Peyer's patch (tissue), 4 donors: ENCODE results near the gene ST6GAL1. TPM values are rescaled to one million over a fixed set of nuclear protein-coding genes. Genes with fewer than 3 reads are reported as not detected.

Experiments used
- DNase-seq, 3 donors: peaks; one replicate each; pipeline ENCODE4 v3.0.0-alpha.2; 2017 to 2019
- H3K27ac ChIP-seq, 4 donors: fragments of 200-600 bp; sonication (generic); one replicate each; pipeline ENCODE4 v1.5.1; 2016 to 2019
- H3K27me3 ChIP-seq, 2 donors: fragments of 200-600 bp; sonication (generic); one replicate each; pipeline ENCODE4 v1.5.1; 2019
- H3K36me3 ChIP-seq, 3 donors: fragments of 200-600 bp; sonication (generic); one replicate each; pipeline ENCODE4 v1.5.1; 2016 to 2019
- H3K4me1 ChIP-seq, 4 donors: fragments of 200-600 bp; sonication (generic); one replicate each; pipeline ENCODE4 v1.5.1; 2016 to 2019
- H3K4me3 ChIP-seq, 4 donors: fragments of 200-600 bp; sonication (generic); 1 replicate in 3 of 4; 2 replicates in 1 of 4; pipeline ENCODE4 v1.5.1; 2016 to 2019; ENCODE audit warnings: mild to moderate bottlenecking in 1 of 4
- H3K9me3 ChIP-seq, 4 donors: fragments of 200-600 bp; sonication (generic); one replicate each; pipeline ENCODE4 v1.5.1; 2016 to 2019; ENCODE audit warnings: mild to moderate bottlenecking in 1 of 4
- CTCF ChIP-seq, 6 experiments: fragments of 450-650 bp in 4 of 6; fragments of 200-600 bp in 2 of 6; sonication (generic) in 1 of 6; IDR thresholded peaks; one replicate each; pipeline ENCODE4 v1.5.1; 2017 to 2019; ENCODE audit warnings: antibody characterized with exemption in 6 of 6, mild to moderate bottlenecking in 3 of 6, moderate library complexity in 1 of 6
- POLR2A ChIP-seq, 2 donors: fragments of 450-650 bp; IDR thresholded peaks; one replicate each; pipeline ENCODE4 v1.5.1; 2017; ENCODE audit warnings: antibody characterized with exemption in 2 of 2, mild to moderate bottlenecking in 2 of 2, moderate library complexity in 2 of 2
- total RNA-seq, 4 donors: library from RNA; depleted of rRNA; stranded (reverse); fragments of >200 nt; gene quantifications; one replicate each; pipeline ENCODE4 v1.1.0, GENCODE V29; 2016

The ST6GAL1 gene
- total RNA-seq, 4 donors from 2014 or later, result 3.7 to 96.6 (median 14.9) TPM

- H3K4me3 ChIP-seq, result peak overlapping the region in 1 of 4 donors; percentile 28
- H3K4me1 ChIP-seq, result peaks cover 0 to 8% (median 2%) of the 10 kb centered on the region in 4 donors
- H3K36me3 ChIP-seq, result no peaks in the 10 kb centered on the region
- H3K27ac ChIP-seq, result peak overlapping the region in 3 of 4 donors; percentile 52 to 85 (median 67)
- no peaks in the 10 kb centered on the region for H3K9me3 ChIP-seq
- no peak for DNase-seq
- H3K27me3 ChIP-seq, result no peaks in the 10 kb centered on the region
- TF ChIP-seq POLR2A (IDR thresholded peaks at IDR 0.05), result no peak
- no peak for TF ChIP-seq CTCF (IDR thresholded peaks at IDR 0.05)
Observed at GRCh38 chr3:187024536-187025226, 94.4 kb downstream of the ST6GAL1 start.

GRCh38 chr3:187025254-187025655 is 94.9 kb downstream of the ST6GAL1 start:
- H3K27ac ChIP-seq, result peak overlapping the region in 3 of 4 donors; percentile 52 to 85 (median 67)
- peak in 2 of 3 donors; percentile 69 to 77 for DNase-seq
- H3K36me3 ChIP-seq, result no peaks in the 10 kb centered on the region
- peak overlapping the region in 3 of 4 donors; percentile 0 to 28 (median 24) for H3K4me3 ChIP-seq
- H3K9me3 ChIP-seq, result no peaks in the 10 kb centered on the region
- H3K27me3 ChIP-seq, result no peaks in the 10 kb centered on the region
- H3K4me1 ChIP-seq, result peaks cover 0 to 8% (median 2%) of the 10 kb centered on the region in 4 donors
- TF ChIP-seq POLR2A (IDR thresholded peaks at IDR 0.05) (no peak), CTCF (IDR thresholded peaks at IDR 0.05) (no peak)

- DNase-seq, result peak in 1 of 3 donors; percentile 59
Observed at GRCh38 chr3:187025656-187026316, 95.5 kb downstream of the ST6GAL1 start.

GRCh38 chr3:187026317-187026670 is 96.0 kb downstream of the ST6GAL1 start:
- peak overlapping the region in 2 of 4 donors; percentile 24 to 28 for H3K4me3 ChIP-seq
- peaks cover 0 to 8% (median 2%) of the 10 kb centered on the region in 4 donors for H3K4me1 ChIP-seq
- H3K27ac ChIP-seq, result peak overlapping the region in 2 of 4 donors; percentile 67 to 85
- no peaks in the 10 kb centered on the region for H3K27me3 ChIP-seq
- H3K36me3 ChIP-seq, result no peaks in the 10 kb centered on the region
- no peak for DNase-seq
- TF ChIP-seq POLR2A (IDR thresholded peaks at IDR 0.05) (no peak), CTCF (IDR thresholded peaks at IDR 0.05) (no peak)
- no peaks in the 10 kb centered on the region for H3K9me3 ChIP-seq

More at GRCh38 chr3:187025656-187026316, 95.5 kb downstream of the ST6GAL1 start:
- no peaks in the 10 kb centered on the region for H3K9me3 ChIP-seq
- H3K4me3 ChIP-seq, result peak overlapping the region in 3 of 4 donors; percentile 0 to 28 (median 24)
- H3K27me3 ChIP-seq, result no peaks in the 10 kb centered on the region
- TF ChIP-seq POLR2A (IDR thresholded peaks at IDR 0.05) (no peak), CTCF (IDR thresholded peaks at IDR 0.05) (no peak)
- peak overlapping the region in 3 of 4 donors; percentile 52 to 85 (median 67) for H3K27ac ChIP-seq
- no peaks in the 10 kb centered on the region for H3K36me3 ChIP-seq
- peaks cover 0 to 8% (median 2%) of the 10 kb centered on the region in 4 donors for H3K4me1 ChIP-seq

GRCh38 chr3:187027531-187028278 is 97.4 kb downstream of the ST6GAL1 start:
- no peaks in the 10 kb centered on the region for H3K9me3 ChIP-seq
- no peaks in the 10 kb centered on the region for H3K27me3 ChIP-seq
- peak in 2 of 3 donors; percentile 80 to 82 for DNase-seq
- no peaks in the 10 kb centered on the region for H3K36me3 ChIP-seq
- peak overlapping the region in 3 of 4 donors; percentile 39 to 85 (median 67) for H3K27ac ChIP-seq
- TF ChIP-seq CTCF (IDR thresholded peaks at IDR 0.05), result no peak
- peaks cover 0 to 8% (median 2%) of the 10 kb centered on the region in 4 donors for H3K4me1 ChIP-seq
- H3K4me3 ChIP-seq, result peak overlapping the region in 2 of 4 donors; percentile 1 to 26
